ENCODE data around the gene PCBP1.
"Not testable (repeated sequence)": the region's sequence is repeated elsewhere in the genome, so short reads cannot be mapped to it uniquely, and the experiment has no call there.

Gene PCBP1

GRCh38 chr2:70086838-70087701 lies at the start of gene PCBP1:
Gene PCBP1, plus strand, starts transcription at chr2:70087477. Its CDS starts 267 bp downstream, at chr2:70087744.
- peak; percentile 95 for DNase-seq

- peak; percentile 53 for DNase-seq
These were observed 47.9 kb upstream of the PCBP1 start for GRCh38 chr2:70039366-70039765.

- no peak for DNase-seq
These were observed 45.6 kb upstream of the PCBP1 start for GRCh38 chr2:70041663-70042062.

- no peak for DNase-seq
These were observed 45.0 kb upstream of the PCBP1 start for GRCh38 chr2:70042246-70042645.

- no peak for DNase-seq
These were observed 43.9 kb upstream of the PCBP1 start for GRCh38 chr2:70043252-70043875.

- DNase-seq, result peak; percentile 55
These were observed 42.8 kb upstream of the PCBP1 start for GRCh38 chr2:70044290-70045040.

- DNase-seq, result no peak
These were observed 41.9 kb upstream of the PCBP1 start for GRCh38 chr2:70045405-70045804.

GRCh38 chr2:70045932-70046331 lies 41.3 kb upstream of the PCBP1 start:
- DNase-seq, result no peak

GRCh38 chr2:70046534-70046933 lies 40.7 kb upstream of the PCBP1 start:
- DNase-seq, result no peak

GRCh38 chr2:70047451-70047850 lies 39.8 kb upstream of the PCBP1 start:
- no peak for DNase-seq

- DNase-seq, result no peak
These were observed 38.0 kb upstream of the PCBP1 start for GRCh38 chr2:70049255-70049654.

- DNase-seq, result no peak
These were observed 36.4 kb upstream of the PCBP1 start for GRCh38 chr2:70050631-70051425.

GRCh38 chr2:70055259-70055658 lies 32.0 kb upstream of the PCBP1 start:
- DNase-seq, result not testable (repeated sequence)

GRCh38 chr2:70061317-70061716 lies 26.0 kb upstream of the PCBP1 start:
- no peak for DNase-seq

- no peak for DNase-seq
These were observed 25.0 kb upstream of the PCBP1 start for GRCh38 chr2:70062270-70062669.

- no peak for DNase-seq
These were observed 19.2 kb upstream of the PCBP1 start for GRCh38 chr2:70068119-70068518.

- DNase-seq, result no peak
These were observed 18.2 kb upstream of the PCBP1 start for GRCh38 chr2:70069049-70069448.

GRCh38 chr2:70070542-70071268 lies 16.6 kb upstream of the PCBP1 start:
- DNase-seq, result peak; percentile 89

GRCh38 chr2:70073493-70073892 lies 13.8 kb upstream of the PCBP1 start:
- no peak for DNase-seq

GRCh38 chr2:70078384-70078783 lies 8.9 kb upstream of the PCBP1 start:
- no peak for DNase-seq

- DNase-seq, result no peak
These were observed 6.6 kb upstream of the PCBP1 start for GRCh38 chr2:70080610-70081200.

- no peak for DNase-seq
These were observed 6.1 kb upstream of the PCBP1 start for GRCh38 chr2:70081221-70081620.
